Measurements from ENCODE around the gene NIP7. TPM values are rescaled to one million over a fixed set of nuclear protein-coding genes. Genes with fewer than 3 reads are reported as not detected.

Gene NIP7
- total RNA-seq, 1 experiment from 2014 or later = 62.8 TPM

DNA sequence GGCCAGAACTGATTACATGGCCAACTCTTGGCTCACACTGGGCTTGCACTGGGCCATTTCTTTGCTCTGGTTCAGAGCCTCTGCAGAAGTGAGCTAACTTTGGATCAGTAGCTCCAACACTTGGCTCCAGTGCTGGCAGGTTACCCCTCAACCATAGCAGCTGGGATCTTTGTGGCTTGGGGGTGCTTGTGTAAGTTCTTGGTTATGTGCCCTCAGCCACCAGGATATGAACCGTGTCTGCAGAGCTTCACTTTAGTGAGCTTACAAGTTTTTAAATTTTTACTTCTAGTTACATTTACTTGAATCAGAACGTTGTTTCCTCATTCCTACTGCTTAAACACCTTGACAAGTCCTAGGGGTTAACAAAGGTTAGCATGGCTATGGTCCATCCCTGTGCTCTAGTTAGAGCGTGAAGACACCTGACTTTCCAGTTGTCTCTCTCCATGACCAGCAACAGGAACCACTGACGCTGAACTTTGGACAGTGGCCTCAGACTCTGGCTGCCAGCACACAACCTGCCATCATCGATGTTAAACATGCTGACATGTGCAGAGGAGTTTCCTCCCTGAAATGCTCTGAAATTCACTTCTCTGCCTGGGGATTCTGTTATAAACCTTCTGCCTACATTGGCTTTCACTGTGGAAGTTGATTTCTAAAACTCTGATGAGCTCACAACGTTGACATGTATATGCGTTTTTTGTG is 13.2 kb upstream of the NIP7 start:
- Histone ChIP-seq H3K9me2 (ENCODE audit: insufficient read depth) (no peaks in the 10 kb centered on the region), H3K4me3 (replicated peaks in 1 of 2; ENCODE audit: low read depth in 1 of 2, low read length in 2 of 2) (no peak overlapping the region), H4K20me1 (ENCODE audit: insufficient read depth) (peaks cover 20% of the 10 kb centered on the region; the same call in 1 of the 2 replicates), H3K9me3 (ENCODE audit: control insufficient read depth in 1 of 2, insufficient read depth in 1 of 2, low read depth in 1 of 2, low read length in 2 of 2) (no peaks in the 10 kb centered on the region), H2AFZ (ENCODE audit: low read depth, low read length, poor library complexity, severe bottlenecking) (no peak overlapping the region), H3K27me3 (ENCODE audit: insufficient read depth, low read length) (no peaks in the 10 kb centered on the region), H3K9ac (ENCODE audit: low read length) (no peak overlapping the region), H3K36me3 (ENCODE audit: control insufficient read depth in 1 of 2, insufficient read depth in 2 of 2, low read length in 2 of 2) (peaks cover 41 to 59% of the 10 kb centered on the region in 2 experiments), H3K79me2 (ENCODE audit: insufficient read depth, low read length) (peaks cover 94% of the 10 kb centered on the region), H3K4me2 (ENCODE audit: low read length) (no peak overlapping the region), H3K27ac (ENCODE audit: low read depth, low read length) (peak overlapping the region; percentile 29; the same call in 1 of the 2 replicates), H3K4me1 (ENCODE audit: control insufficient read depth in 1 of 2, insufficient read depth in 2 of 2, low read length in 2 of 2) (peaks cover 14 to 26% of the 10 kb centered on the region in 2 experiments)
- intact Hi-C loops (cut with micrococcal nuclease) = no loop called here
- ChIA-PET POLR2A (no interaction called here), CTCF (interaction anchor here (0.7 kb wide), 1 partner anchor 36 kb away, joined by 5 read pairs; no protein-coding TSS in a partner anchor), RAD21 (ENCODE audit: low non-redundant PET in 1 of 2, low total read pairs in 2 of 2, uncharacterized antibody in 2 of 2, unreplicated experiment in 2 of 2) (no interaction called here)
- TF ChIP-seq, protein P1, sequence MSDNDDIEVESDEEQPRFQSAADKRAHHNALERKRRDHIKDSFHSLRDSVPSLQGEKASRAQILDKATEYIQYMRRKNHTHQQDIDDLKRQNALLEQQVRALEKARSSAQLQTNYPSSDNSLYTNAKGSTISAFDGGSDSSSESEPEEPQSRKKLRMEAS (IDR thresholded peaks at IDR 0.05) = no peak
- TF ChIP-seq TCF7L2 (IDR thresholded peaks at IDR 0.05; ENCODE audit: borderline replicate concordance, extremely low read depth, insufficient read depth, insufficient read length) (no peak), SIN3A (IDR thresholded peaks at IDR 0.05; ENCODE audit: low read depth) (no peak)
- DNase-seq (ENCODE audit: low read depth, low spot score) (no peak), ATAC-seq (no peak)
- no TSS peak for BruUV-seq (replicated peaks)

DNA sequence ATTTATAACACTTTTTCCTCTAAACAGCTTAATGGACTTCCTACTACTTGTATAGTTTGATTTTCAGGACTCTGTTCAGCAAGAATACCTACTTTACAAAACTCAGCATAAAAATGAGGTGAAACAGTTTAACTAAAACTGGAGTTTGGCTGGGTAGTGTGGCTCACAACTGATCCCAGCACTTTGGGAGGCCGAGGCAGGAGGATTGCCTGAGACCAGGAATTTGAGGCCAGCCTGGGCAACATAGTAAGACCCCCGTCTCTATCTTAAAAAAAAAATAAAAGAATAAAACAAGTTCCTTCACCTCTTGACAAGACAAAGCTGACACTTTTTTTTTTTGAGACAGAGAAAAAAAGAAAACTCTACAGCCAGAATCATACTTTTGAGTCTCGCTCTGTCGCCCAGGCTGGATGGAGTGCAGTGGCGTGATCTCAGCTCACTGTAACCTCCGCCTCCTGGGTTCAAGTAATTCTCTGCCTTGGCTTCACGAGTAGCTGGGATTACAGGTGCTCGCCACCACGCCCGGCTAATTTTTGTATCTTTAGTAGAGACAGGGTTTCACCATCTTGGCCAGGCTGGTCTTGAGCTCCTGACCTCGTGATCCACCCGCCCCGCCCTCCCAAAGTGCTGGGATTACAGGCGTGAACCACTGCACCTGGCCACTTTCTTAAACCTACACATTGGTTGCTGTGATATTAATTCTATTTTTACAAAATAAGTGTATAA is 11.8 kb upstream of the NIP7 start:
- DNase-seq (ENCODE audit: low read depth, low spot score) (no peak), ATAC-seq (no peak)
- H3K9me3 ChIP-seq (ENCODE audit: control insufficient read depth in 1 of 2, insufficient read depth in 1 of 2, low read depth in 1 of 2, low read length in 2 of 2) = no peaks in the 10 kb centered on the region
- TF ChIP-seq SIN3A (IDR thresholded peaks at IDR 0.05; ENCODE audit: low read depth) (no peak), FOSL1 (IDR thresholded peaks at IDR 0.05; ENCODE audit: low read depth) (no peak), POLR2AphosphoS5 (IDR thresholded peaks at IDR 0.05; ENCODE audit: low read depth, low read length) (no peak), SP1 (IDR thresholded peaks at IDR 0.05; ENCODE audit: low read depth) (no peak), EZH2 (IDR thresholded peaks at IDR 0.05) (no peak)
- TF ChIP-seq, protein P2, sequence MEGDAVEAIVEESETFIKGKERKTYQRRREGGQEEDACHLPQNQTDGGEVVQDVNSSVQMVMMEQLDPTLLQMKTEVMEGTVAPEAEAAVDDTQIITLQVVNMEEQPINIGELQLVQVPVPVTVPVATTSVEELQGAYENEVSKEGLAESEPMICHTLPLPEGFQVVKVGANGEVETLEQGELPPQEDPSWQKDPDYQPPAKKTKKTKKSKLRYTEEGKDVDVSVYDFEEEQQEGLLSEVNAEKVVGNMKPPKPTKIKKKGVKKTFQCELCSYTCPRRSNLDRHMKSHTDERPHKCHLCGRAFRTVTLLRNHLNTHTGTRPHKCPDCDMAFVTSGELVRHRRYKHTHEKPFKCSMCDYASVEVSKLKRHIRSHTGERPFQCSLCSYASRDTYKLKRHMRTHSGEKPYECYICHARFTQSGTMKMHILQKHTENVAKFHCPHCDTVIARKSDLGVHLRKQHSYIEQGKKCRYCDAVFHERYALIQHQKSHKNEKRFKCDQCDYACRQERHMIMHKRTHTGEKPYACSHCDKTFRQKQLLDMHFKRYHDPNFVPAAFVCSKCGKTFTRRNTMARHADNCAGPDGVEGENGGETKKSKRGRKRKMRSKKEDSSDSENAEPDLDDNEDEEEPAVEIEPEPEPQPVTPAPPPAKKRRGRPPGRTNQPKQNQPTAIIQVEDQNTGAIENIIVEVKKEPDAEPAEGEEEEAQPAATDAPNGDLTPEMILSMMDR (IDR thresholded peaks at IDR 0.05 in 2 of 3, conservative IDR thresholded peaks at IDR 0.05 in 1 of 3; ENCODE audit: borderline replicate concordance in 1 of 3, insufficient read depth in 1 of 3, low read depth in 2 of 3, low read length in 2 of 3) = no peak
- TF ChIP-seq, protein P3, sequence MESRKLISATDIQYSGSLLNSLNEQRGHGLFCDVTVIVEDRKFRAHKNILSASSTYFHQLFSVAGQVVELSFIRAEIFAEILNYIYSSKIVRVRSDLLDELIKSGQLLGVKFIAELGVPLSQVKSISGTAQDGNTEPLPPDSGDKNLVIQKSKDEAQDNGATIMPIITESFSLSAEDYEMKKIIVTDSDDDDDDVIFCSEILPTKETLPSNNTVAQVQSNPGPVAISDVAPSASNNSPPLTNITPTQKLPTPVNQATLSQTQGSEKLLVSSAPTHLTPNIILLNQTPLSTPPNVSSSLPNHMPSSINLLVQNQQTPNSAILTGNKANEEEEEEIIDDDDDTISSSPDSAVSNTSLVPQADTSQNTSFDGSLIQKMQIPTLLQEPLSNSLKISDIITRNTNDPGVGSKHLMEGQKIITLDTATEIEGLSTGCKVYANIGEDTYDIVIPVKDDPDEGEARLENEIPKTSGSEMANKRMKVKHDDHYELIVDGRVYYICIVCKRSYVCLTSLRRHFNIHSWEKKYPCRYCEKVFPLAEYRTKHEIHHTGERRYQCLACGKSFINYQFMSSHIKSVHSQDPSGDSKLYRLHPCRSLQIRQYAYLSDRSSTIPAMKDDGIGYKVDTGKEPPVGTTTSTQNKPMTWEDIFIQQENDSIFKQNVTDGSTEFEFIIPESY (IDR thresholded peaks at IDR 0.05; ENCODE audit: extremely low read depth, insufficient replicate concordance, low read length) = no peak
- TF ChIP-seq, protein P1 (IDR thresholded peaks at IDR 0.05) = no peak
- peak overlapping the region; percentile 88; the same call in 1 of the 2 replicates for H3K9ac ChIP-seq (ENCODE audit: low read length)
- CTCF ChIA-PET = no interaction called here
- H3K4me1 ChIP-seq (ENCODE audit: control insufficient read depth in 1 of 2, insufficient read depth in 2 of 2, low read length in 2 of 2) = peaks cover 18 to 33% of the 10 kb centered on the region in 2 experiments
- RAD21 ChIA-PET (ENCODE audit: low non-redundant PET in 1 of 2, low total read pairs in 2 of 2, uncharacterized antibody in 2 of 2, unreplicated experiment in 2 of 2) = interaction anchor here in 1 of 2 experiments (0.7 kb wide), 1 partner anchor 397 kb away, joined by 4 read pairs; no protein-coding TSS in a partner anchor
- no peak overlapping the region for H3K4me3 ChIP-seq (replicated peaks in 1 of 2; ENCODE audit: low read depth in 1 of 2, low read length in 2 of 2)
- H3K9me2 ChIP-seq (ENCODE audit: insufficient read depth) = no peaks in the 10 kb centered on the region
- H3K27ac ChIP-seq (ENCODE audit: low read depth, low read length) = no peak overlapping the region
- H3K36me3 ChIP-seq (ENCODE audit: control insufficient read depth in 1 of 2, insufficient read depth in 2 of 2, low read length in 2 of 2) = peaks cover 34 to 61% of the 10 kb centered on the region in 2 experiments
- peaks cover 91% of the 10 kb centered on the region for H3K79me2 ChIP-seq (ENCODE audit: insufficient read depth, low read length)
- no TSS peak for BruUV-seq (replicated peaks)
- POLR2A ChIA-PET = interaction anchor here (0.6 kb wide), 1 partner anchor 478 kb away, joined by 3 read pairs; no protein-coding TSS in a partner anchor
- peaks cover 20% of the 10 kb centered on the region; the same call in 1 of the 2 replicates for H4K20me1 ChIP-seq (ENCODE audit: insufficient read depth)
- H2AFZ ChIP-seq (ENCODE audit: low read depth, low read length, poor library complexity, severe bottlenecking) = no peak overlapping the region
- no peaks in the 10 kb centered on the region for H3K27me3 ChIP-seq (ENCODE audit: insufficient read depth, low read length)
- intact Hi-C loops (cut with micrococcal nuclease) = no loop called here
- H3K4me2 ChIP-seq (ENCODE audit: low read length) = peak overlapping the region; percentile 97; the same call in 1 of the 2 replicates

All from HCT116 (cell line).